GM19468 (cell line): ENCODE data around the gene ST8SIA1.

Experiments used
- ATAC-seq: cut with Tn5 transposase; IDR thresholded peaks from one replicate; pipeline ENCODE4 v1.9.1; 2021; ENCODE audit warnings: mild to moderate bottlenecking, moderate library complexity, moderate number of reproducible peaks; ENCODE audit not compliant: unreplicated experiment; ENCODE audit errors: extremely low read depth

The ST8SIA1 gene

DNA sequence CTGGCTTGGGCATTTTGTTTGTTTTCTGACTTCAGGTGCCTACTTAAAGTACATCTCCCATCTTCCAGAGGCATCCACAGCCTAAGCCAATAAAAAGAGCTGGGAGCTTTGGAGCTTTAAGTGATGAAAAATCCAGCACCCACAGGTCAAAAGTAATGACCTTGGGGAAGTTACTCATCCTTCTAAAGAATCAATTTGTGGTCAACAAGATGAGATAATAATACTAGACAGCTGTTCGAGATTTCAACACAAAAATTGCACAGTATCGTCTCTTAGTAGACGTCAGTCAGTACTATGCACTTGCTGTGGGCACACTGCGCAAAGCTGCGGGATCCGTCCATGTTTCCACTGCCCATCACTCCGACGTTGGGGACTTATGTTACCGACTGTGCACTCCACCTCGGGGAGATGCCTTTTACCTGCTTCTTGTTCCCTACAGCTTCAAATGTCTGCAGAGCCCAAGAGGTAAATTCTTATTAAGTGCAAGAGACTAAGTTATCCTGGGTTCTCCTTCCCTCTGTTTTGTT is 1.3 kb downstream of the ST8SIA1 start:
- ATAC-seq = no peak

DNA sequence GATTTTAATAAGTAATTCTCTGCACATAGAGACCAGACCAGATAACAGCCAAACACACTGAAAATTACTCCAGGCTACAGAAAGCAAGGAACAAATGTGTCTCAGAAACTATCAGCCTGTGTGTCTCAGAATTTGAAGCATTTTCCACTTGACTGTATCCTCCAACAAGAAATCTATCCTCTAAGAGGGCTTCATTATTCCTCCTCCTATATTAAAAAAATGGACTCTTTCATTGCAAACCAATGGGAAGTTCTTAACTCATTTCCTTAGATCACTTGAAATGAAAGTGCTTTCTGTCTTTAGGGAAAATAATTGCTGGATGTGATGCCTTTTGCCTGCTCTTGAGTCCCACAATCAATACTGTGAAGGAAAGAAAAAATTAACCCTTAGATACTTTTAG is 2.3 kb downstream of the ST8SIA1 start:
- no peak for ATAC-seq

DNA sequence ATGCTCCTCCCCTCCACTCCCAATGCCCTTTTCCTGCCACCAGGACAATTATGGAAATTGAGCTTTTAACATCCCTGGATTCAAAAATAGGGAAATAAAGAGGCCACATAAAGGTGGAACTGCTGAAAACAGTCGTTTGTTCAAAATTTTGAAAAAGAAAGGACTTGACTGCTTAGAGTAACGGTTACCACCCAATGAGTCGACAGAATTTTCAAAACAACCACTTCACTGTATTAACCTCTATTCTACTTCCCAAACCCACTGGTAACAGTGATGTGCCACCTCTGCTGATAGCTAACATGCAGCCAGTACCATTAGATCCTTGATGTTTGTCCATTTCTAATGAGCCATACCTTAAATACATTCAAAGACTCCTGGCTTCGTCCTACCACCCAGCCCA is 4.9 kb downstream of the ST8SIA1 start:
- ATAC-seq = no peak

DNA sequence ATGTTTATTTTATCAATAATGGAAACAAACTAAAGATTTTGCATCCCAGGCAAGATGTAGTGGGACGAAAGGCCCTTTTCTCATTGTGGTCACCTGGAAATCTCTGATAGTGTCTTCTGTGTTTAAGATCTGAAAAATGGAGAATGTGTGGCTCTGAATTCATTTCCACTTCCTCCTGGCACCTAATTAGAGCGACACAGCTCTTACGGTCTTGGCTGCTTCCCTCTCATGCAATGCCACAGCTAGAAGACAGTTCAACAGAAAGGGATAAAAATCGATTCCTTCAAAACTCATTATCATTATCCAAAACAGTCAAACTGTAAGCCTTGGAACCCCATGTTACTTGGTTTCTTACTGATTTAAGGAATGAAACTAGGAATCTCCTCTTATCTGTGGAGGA is 9.3 kb downstream of the ST8SIA1 start:
- ATAC-seq = no peak

DNA sequence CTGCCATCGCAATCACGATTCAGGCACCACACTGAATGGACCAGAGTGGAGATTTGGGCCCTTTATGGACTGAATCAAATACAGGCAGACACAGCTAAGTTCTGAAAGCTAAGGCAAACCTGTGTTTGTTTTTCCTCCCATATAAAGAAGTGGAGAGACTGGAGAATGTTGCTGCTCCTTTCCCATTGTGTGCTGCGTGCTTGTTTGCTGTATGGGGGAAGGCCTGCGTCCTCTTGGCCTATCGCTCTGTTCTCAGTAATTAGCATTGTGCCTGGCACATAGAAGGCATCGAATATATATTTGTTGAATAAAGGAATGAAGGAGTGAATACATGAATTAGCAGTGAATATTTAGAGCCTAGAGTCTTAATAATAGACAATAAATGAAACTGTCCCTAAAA is 12.4 kb downstream of the ST8SIA1 start:
- ATAC-seq = no peak

DNA sequence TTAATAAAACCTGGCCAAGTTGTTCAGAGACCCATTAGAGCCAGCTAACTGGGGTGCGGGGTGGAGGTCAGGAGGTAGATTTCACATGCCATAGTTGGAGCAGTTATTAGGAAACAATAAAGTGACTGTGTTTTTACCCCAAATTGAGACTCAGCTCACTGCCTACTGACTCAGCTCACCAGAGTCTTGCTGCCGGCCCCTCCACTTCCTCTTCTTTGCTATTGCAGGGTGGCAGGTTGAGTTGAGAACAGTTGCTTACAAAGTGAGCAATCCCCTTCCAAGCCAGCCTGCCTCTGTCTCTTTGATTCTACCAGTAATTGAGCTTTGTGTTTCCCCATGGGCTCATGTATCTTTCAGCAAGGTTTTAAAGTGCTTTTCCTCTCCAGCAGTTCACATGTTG is 12.9 kb downstream of the ST8SIA1 start:
- ATAC-seq = no peak

DNA sequence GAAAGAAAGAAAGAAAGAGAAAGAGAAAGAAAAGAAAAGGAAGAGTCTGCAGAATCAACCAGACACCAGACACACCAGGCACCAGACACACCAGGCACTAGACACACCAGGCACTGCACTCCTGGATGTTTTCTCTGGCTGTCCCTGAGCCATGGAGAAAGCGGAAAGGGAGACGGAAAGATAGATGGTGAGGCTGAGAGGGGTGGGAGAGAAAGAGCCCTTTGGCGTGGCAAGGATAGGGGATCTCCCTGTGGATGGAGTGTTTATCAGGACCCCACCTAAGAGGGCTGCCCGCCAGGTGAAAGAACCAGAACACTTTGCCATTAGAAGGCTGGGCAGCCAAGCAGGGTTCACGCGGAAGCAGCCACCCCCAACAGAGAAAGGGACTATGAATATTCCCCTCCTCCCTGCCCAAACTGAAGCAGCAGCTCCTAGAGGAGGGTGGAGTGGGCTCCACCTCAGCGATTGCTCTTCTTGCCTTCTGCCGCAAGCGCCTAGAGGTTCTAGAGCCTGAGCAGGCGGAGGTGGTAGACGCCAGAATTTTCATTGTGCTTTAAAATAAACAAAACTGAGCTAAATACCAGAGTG is 13.4 kb downstream of the ST8SIA1 start:
- no peak for ATAC-seq

DNA sequence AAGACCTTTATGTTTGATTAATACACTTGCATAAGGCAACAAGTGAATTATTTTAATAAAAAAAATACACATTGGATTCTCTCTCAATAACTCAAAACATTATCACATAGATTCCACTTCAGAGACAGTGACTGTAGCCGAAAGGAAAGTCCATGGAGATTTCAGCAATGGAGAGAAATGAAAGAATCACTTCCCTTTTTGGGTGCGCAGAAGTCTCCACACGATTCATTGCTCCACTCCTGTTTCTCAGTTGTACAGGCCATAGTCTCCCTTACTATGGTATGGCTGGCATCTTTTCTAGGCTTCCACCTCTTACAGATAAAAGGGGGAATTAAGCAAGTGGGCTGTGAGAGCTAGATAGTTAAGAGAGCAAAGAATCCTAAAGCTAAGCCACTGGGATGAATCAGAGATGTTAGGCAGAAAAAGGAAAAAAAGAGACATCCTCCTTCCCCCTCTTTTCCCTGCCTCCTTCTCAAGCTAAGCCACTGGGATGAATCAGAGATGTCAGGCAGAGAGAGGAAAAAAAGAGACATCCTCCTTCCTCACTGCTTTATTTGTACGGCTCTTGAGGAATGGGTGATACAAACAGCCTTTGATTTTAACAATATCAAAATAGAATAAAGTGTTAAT is 16.3 kb downstream of the ST8SIA1 start:
- ATAC-seq = no peak

DNA sequence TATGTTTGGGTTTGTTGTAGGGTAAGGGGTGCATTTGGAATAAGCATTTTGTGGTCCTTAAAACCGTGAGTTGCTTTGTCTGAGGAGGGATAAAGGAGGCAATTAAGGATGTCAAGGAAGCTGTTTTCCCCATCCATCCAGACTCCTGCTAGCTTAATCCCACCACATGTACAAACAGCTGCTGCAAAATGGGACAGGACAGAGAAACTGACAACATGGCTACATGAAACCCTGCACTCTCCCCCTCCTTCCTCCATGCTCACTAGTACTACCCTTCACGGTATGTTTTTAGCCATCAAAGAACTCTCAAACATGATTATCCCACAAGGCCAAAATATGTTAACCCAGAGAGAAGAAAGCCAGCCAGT is 20.6 kb downstream of the ST8SIA1 start:
- no peak for ATAC-seq

DNA sequence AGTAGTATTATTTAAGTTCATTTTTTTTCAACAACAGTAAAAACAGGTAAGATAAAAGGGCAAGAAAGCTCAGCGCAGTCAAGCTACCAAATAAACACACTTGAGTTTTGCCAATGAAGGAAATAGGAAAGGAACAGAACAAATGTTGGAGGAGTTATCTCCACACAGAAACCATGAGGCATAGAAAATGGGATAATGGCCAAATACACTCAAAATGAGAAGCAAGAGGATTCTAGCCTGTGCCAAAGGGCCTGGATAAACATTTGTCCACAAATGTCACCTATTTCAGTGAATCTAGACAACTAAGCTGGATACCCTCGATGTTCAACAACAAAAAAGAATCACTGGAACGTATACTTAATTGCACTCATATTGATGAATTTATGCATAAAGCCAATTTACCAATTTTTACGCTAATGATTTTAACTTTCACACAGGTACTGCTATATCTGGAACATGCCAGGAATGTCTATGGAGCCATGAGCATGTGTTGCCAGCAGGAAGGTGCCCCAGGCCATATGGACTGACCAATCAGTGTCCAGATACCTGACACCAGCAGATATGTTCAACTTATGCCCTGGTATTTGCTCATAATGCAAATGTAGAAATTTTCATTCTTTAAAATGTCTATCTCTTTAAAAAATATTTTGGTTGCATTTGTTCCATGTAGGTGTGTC is 21.1 kb downstream of the ST8SIA1 start:
- no peak for ATAC-seq

DNA sequence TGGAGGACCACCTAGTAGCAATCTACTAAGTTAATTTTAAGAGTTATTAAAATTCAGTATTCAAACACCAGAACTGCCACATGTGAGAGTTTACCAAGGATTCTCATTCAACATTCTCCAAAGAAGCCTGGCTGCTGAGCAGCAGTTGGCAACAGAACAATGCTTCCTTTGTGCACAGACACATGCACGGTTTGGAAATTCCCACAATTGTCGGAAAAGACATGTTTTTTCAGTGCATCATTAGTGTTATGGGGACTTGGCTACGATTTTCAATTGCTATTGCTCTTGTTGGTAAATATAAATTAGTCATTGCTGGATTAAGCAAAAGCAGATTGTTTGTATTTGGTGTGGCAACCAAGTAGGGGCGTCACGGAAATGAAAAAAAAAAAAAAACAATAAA is 22.2 kb downstream of the ST8SIA1 start:
- no peak for ATAC-seq

DNA sequence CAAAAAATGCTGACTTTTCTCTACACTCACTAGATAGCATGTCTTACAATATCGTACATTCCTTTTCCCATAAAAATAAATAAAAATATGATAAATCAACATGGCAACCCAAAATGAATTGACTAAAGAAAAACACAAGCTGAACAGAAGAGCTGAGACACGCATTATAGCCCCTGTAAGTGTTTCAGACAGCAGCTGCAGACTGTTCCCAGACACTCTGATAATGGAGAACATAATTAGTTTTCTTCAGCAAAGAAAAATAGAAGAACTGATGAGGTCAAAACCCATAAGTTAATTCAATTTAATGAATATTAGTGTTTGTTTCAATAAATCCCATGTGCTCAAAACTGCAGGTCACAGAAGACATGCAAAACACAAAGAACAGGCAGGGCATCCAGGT is 23.8 kb downstream of the ST8SIA1 start:
- ATAC-seq = no peak

DNA sequence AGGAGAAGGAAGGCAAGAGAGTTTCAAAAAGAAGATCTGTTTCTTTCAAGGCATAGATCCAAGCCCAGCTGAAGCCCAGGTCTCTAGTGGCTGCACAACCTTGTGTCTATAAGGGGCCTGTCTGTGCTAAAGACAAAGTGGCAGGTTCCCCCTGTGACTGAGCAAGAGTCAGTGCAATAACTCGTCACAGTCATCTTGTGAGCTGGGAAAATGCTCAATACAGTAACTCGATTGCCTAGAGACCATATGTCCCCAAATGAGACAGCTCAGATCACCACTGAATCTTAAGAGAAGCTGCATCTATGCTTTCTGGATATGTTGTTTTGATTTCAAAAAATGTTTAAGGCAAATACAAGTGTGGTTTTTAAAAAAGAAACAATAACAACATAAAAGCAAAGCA is 24.2 kb downstream of the ST8SIA1 start:
- no peak for ATAC-seq

DNA sequence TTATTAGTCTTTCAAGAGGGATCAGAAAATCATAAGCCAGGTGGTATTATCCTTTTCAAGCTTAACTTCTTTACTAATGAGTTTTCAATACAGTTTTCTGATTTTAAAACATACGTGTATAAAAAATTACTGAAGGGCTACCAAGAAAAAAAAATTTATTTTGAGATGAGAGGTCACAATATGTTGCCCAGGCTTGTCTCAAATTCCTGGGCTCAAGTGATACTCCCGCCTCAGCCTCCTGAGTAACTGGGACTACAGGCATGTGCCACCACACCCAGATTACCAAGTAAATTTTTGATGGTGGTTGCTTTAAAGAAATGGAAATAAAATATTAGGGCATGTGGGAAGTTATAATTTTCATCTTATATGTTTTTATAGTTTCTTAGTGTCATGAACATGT is 26.7 kb downstream of the ST8SIA1 start:
- no peak for ATAC-seq

DNA sequence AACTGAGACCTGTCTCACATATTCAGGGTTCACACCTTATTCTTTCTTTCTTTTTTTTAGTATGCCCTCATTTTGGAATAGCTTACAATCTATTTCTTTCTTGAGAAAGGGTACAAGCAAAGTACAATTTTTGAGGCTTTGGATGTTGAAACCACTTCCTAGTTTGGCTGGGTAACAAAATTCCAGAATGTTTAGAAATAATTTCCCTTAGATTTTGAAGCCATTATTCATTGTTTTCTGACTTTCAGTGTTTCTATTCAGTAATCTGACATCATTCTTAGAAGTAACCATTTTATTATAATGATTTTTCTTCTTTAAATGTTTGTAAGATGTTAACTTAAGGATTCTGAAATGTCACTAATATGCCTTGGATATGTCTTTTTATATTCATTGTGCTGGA is 28.2 kb downstream of the ST8SIA1 start:
- no peak for ATAC-seq

DNA sequence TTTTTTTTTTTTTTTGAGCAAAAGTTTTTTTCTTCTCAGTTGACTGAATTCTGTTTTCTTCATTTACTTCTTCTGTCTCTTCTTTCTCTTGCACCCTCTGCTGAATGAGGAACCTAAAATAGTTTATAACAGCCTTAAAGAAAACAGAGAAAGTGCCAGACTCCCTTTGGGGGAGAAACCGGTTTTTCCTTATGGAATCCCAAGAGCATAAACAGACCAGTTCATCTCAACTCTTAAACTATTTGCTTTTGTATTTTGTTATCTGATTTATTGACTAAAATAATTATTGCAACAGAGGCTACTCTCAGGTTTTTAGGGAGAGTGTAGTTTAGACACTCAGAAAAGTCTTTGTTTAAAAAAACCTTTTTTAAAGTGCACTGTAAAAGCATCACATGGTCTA is 30.2 kb downstream of the ST8SIA1 start:
- ATAC-seq = no peak

DNA sequence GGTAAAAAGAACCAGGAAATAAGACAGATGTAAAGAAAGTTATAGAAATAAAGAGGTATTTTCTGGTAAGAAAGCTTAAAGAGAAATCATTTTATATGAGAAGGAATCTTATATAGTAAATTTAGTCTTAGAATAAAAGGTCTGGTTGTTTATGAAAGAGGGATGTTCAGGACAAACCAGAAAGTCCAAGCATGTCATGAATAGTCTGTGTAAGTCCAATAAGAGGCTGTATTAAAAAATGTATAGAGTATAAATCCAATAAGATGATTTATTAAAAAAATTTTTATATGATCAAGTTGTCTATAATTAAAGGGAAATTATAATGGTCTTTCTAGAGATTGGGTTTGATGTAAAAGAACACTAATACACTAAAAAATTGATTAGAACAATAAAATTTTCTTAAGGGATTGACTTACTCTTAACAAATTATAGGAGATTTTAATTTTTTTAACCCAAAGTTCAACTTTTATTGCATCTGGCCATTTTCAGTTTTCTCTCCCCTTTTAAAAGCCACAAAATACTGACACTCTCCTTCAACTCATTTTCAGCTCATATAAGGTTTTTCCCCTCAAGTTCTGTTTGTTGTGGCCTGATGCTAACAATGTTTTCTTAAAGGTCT is 35.1 kb downstream of the ST8SIA1 start:
- no peak for ATAC-seq

DNA sequence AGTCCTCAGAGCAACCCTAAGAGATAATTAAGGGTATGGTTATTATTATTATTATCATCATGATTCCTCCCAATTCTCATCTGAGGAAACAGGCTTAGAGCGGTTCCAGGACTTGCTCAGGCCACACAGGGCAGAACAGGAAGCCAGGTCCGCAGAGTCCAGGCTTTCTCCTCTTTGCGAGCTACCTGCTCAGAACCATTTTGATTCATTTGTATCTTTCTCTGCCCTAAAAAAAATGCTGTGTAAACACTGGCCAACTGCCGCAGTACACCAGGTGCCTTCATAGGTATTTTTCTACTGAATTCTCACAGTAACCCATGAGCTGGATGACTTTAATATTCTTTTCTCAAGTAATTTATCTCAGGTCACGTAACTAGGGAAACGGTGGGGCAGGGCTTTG is 45.3 kb downstream of the ST8SIA1 start:
- ATAC-seq = no peak

DNA sequence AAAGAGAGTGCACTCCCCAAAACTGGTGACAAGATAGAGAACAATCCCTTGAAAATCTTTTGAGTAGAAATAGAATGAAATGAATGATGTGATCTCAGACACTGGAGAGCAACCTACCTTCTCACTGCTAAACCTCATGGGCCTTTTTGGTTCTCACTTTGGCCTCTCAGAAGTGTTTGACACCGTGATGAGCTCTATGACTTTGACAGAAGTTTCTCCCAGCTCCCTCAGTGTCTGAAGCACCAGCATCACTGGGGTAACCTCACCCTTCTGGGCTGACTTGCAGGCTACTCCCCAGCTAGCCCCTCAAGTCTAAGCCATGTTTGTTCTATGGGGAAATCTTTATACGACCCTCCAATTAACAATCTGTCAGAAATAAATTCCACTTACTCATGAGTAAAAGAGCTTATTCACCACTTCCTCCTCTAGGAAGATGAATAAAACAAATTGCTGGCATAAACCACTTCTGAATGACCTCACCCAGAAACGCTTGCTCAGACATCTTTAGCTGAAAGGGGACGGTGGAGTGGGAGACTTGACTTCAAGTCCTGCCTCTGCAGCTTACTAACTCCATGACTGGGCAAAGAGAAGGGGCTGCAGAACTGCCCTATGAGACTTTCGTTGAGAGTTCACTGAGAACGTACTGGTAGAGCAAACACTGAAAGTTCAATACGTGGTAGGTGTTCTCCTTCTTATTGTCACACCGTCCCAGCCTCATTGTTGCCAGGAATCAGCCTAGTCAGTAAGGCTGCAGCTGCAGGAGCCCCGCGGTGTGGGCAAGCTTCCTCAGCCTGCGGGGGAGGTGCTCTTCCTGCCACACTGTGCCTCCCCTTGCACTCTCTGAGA is 46.5 kb downstream of the ST8SIA1 start:
- ATAC-seq = no peak

DNA sequence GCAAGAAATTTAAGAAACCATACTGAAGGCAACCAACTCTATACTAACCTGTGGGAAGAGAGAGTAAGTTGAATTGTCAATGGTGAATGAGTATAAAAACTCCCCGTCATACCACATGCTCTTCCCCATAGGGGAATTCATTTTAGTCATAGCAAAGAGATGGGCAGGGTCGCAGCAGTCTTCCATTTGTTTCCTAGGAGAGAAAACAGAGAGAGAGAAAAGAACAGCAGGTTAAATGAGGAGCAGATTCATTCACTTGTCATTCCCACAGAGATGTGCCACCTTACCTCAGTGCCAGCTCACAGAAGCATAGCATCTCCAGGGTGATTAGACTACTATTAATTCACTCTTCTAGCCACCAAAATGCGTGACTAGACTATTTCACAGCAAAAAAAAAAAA is 47.4 kb downstream of the ST8SIA1 start:
- ATAC-seq = no peak
